ENCODE data around the gene TTC23. TPM values are rescaled to one million over a fixed set of nuclear protein-coding genes. Genes with fewer than 3 reads are reported as not detected.

The TTC23 gene
- total and polyA plus RNA-seq, 9 of the 15 experiments (the other 6 are each of a cell fraction or from before 2014, with no cell fraction given), result 0.41 to 4.5 (median 2.5) TPM

DNA sequence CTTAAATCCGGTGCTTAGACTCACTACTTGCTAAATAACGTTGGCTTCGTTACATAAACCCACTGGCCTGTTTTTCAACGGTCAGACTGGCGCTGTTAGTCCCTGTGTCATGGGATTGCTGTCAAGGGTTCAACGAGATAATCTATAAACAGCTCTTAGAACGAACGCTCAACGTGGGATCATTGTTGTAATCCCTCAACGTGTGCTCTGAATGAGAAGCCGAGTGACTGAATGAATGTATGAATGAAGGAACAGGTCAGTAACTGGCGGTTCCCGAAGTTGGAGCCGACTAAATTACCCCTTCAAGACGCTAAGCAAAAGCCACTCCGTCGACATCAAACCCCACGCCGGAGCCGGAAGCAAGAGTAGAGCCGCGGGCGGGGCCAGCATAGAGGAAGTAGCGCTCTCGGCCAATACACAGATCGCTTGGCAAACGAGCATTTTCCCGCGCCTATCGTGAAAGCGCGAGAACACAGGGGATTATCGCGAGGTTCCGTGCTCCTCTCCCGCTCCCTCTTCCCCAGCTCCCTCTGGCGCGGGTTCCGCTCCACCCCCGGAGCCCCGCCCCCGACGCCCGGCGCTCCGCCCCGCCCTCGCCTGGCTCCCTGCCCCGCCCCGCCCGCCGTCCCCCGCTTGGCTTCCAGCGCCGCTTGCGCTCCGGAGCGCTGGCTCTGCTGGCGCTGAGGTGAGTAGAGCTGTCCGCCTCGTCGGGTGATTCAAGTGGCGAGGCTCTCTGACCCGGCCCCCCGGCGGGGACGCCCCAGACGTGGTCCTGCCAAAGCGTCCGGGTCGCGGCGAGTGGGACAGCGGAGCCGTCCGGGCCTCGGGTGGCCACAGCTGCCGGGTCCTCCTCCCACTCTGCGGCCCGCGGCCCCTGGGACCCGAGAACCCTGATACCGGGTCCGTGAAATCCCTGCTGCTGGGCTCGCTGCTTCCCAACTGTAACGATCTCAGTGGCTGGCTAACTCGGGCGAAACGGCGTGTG lies 1.8 kb upstream of the TTC23 start, which contains the start of gene LRRC28 (continued):
- TF ChIP-seq, protein P1, sequence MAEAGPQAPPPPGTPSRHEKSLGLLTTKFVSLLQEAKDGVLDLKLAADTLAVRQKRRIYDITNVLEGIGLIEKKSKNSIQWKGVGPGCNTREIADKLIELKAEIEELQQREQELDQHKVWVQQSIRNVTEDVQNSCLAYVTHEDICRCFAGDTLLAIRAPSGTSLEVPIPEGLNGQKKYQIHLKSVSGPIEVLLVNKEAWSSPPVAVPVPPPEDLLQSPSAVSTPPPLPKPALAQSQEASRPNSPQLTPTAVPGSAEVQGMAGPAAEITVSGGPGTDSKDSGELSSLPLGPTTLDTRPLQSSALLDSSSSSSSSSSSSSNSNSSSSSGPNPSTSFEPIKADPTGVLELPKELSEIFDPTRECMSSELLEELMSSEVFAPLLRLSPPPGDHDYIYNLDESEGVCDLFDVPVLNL (CRISPR knock-in tag; IDR thresholded peaks at IDR 0.05; ENCODE audit: low read depth), result peak; percentile 86
- TF ChIP-seq ETV1 (tag; conservative IDR thresholded peaks at IDR 0.05; ENCODE audit: low read depth), result peak; percentile 86
- no peak for TF ChIP-seq ATF1 (CRISPR knock-in tag; IDR thresholded peaks at IDR 0.05)
- peak; percentile 39; the same call in 1 of the 2 replicates for TF ChIP-seq ATF1 (tag; IDR thresholded peaks at IDR 0.05)
- TF ChIP-seq MAFG (tag; conservative IDR thresholded peaks at IDR 0.05), result no peak
- TF ChIP-seq PML (IDR thresholded peaks at IDR 0.05; ENCODE audit: low read length), result peak; percentile 90
- TF ChIP-seq SMAD4 (CRISPR knock-in tag; conservative IDR thresholded peaks at IDR 0.05), result peak; percentile 18; the same call in 1 of the 2 replicates
- TF ChIP-seq ESRRB (CRISPR knock-in tag; IDR thresholded peaks at IDR 0.05; ENCODE audit: borderline replicate concordance), result peak; percentile 15; the same call in 1 of the 2 replicates
- no peak for TF ChIP-seq ZNF444 (CRISPR knock-in tag; IDR thresholded peaks at IDR 0.05)
- TF ChIP-seq, protein P2, sequence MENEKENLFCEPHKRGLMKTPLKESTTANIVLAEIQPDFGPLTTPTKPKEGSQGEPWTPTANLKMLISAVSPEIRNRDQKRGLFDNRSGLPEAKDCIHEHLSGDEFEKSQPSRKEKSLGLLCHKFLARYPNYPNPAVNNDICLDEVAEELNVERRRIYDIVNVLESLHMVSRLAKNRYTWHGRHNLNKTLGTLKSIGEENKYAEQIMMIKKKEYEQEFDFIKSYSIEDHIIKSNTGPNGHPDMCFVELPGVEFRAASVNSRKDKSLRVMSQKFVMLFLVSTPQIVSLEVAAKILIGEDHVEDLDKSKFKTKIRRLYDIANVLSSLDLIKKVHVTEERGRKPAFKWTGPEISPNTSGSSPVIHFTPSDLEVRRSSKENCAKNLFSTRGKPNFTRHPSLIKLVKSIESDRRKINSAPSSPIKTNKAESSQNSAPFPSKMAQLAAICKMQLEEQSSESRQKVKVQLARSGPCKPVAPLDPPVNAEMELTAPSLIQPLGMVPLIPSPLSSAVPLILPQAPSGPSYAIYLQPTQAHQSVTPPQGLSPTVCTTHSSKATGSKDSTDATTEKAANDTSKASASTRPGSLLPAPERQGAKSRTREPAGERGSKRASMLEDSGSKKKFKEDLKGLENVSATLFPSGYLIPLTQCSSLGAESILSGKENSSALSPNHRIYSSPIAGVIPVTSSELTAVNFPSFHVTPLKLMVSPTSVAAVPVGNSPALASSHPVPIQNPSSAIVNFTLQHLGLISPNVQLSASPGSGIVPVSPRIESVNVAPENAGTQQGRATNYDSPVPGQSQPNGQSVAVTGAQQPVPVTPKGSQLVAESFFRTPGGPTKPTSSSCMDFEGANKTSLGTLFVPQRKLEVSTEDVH (IDR thresholded peaks at IDR 0.05; ENCODE audit: low read depth, partially characterized antibody), result peak; percentile 94
- TF ChIP-seq POLR2B (IDR thresholded peaks at IDR 0.05; ENCODE audit: low read depth, partially characterized antibody), result peak; percentile 90
- TF ChIP-seq MIER1 (IDR thresholded peaks at IDR 0.05; ENCODE audit: low read depth), result 0 out of 2 replicates have a peak, but pooled peaks have one; percentile 3
- TF ChIP-seq TAF1 (IDR thresholded peaks at IDR 0.05; ENCODE audit: control insufficient read depth, extremely low read depth, insufficient read depth, low read length, severe bottlenecking), result peak; percentile 87
- TF ChIP-seq EP400 (IDR thresholded peaks at IDR 0.05), result peak; percentile 76
- TF ChIP-seq NFE2L1 (tag; IDR thresholded peaks at IDR 0.05; ENCODE audit: borderline replicate concordance, low read depth), result no peak
- TF ChIP-seq, protein P3, sequence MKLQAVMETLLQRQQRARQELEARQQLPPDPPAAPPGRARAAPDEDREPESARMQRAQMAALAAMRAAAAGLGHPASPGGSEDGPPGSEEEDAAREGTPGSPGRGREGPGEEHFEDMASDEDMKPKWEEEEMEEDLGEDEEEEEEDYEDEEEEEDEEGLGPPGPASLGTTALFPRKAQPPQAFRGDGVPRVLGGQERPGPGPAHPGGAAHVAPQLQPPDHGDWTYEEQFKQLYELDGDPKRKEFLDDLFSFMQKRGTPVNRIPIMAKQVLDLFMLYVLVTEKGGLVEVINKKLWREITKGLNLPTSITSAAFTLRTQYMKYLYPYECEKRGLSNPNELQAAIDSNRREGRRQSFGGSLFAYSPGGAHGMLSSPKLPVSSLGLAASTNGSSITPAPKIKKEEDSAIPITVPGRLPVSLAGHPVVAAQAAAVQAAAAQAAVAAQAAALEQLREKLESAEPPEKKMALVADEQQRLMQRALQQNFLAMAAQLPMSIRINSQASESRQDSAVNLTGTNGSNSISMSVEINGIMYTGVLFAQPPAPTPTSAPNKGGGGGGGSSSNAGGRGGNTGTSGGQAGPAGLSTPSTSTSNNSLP (IDR thresholded peaks at IDR 0.05; ENCODE audit: borderline replicate concordance, low read depth, low read length), result no peak
- peak; percentile 98 for TF ChIP-seq CHD2 (IDR thresholded peaks at IDR 0.05; ENCODE audit: low read depth, low read length)
- no peak for TF ChIP-seq MAFK (IDR thresholded peaks at IDR 0.05; ENCODE audit: low read length)
- TF ChIP-seq FOS (IDR thresholded peaks at IDR 0.05; ENCODE audit: extremely low read depth, insufficient read length), result peak; percentile 68
- TF ChIP-seq, protein P4, sequence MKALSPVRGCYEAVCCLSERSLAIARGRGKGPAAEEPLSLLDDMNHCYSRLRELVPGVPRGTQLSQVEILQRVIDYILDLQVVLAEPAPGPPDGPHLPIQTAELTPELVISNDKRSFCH (CRISPR knock-in tag; IDR thresholded peaks at IDR 0.05), result no peak
- TF ChIP-seq, protein P4 (tag; IDR thresholded peaks at IDR 0.05), result 0 out of 2 replicates have a peak, but pooled peaks have one; percentile 37
- TF ChIP-seq KLF16 (IDR thresholded peaks at IDR 0.05), result no peak
- TF ChIP-seq NCOA6 (IDR thresholded peaks at IDR 0.05), result peak; percentile 66

Data from K562 (cell line).